GM18508 (cell line): ENCODE measurements around the gene CARNS1.
"Not testable (repeated sequence)": the region's sequence is repeated elsewhere in the genome, so short reads cannot be mapped to it uniquely, and the experiment has no call there.

ENCODE experiments used
- ATAC-seq: cut with Tn5 transposase; IDR thresholded peaks from one replicate; pipeline ENCODE4 v1.9.1; 2021; ENCODE audit warnings: moderate number of reproducible peaks; ENCODE audit not compliant: insufficient read depth, unreplicated experiment

Gene CARNS1

DNA sequence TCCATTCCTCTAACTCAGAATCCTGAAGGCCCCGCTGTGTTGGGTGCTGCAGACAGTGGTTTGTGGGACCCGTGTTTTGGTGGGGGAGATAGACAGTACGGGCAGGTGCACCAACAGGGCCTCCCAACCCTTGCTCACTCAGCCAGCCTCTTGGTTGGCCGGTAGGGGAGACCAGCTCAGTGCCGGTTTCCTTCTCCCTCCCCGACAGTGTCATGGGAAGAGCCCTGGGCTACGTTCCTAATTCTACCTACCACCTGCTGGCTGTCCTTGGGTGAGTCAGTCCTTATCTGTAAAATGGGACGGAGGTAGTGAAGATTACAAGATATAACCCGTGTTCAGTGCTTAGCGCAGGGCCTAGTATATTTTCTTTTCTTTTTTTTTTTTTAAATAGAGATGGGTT, 47.7 kb downstream of the CARNS1 start:
- no peak for ATAC-seq

DNA sequence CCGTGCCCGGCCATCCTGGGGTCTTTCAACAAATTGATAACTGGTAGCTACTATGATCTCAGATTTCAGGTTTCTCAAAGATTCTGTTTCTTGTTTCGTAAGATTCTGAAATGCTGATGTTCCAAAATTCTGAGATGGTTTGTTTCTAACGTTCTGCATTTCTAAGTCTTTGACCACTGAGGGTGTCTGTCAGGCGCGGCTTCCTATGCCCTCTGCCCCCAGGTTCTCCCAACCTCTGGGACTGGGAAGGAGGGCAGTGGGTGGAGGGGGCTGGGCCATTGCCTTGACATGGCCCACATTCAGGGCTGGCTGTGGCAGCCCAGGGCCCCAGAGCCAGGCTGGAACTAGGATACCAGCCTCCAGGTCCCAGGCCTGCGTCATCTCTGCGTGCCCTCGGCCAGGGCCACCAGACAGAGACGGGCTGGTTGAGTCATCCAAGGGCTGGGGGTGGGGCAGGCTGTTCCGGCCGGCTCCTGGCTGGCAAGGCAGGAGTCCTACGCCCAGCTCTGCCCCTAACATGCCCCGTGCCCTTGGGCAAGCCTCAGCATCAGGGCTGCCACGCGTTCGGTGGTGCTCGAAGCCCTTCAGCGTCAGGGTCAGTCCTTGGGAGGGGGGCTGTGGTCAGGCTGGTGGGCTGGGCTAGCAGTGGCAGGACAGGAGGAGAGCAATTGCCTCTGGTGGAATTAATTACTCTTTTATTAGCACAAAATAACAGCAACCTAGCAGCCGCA, 48.4 kb downstream of the CARNS1 start:
- ATAC-seq = no peak

DNA sequence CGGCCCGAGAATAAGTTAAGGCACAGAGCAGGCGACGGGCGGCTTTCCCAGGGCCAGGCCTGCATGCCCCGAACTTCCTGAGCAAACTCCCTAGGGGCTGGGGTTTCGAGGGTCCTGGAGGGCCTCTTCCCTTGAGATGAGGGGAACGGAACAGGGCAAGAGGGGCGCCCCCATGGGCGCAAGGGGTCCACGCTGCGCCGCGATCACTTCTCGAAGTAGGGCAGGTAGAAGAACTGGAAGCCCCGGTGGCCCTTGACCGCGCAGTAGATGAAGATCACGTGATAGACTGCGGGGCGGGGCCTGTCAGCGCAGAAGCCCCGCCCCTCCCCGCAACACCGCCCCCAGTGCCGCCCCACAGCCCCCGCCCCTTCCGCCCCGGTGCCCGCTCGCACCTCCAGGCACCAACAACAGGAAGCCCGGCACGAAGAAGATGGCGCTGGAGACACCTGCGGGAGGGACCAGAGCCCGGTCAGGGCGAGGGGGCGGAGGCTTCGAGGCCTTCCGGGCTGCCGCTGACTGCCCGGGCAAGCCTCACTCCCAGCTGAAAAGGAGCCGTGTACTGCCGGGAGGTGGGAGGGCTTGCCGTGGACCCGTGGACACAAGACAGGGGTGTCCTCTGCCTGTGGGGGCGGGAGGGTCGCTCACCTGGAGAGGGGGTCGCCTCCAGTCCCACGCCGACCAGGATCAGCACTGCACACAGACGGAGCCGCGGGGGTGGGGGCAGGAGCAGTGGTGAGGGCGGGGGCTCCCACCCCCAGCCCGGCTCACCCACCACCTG, 49.1 kb downstream of the CARNS1 start:
- no peak for ATAC-seq

DNA sequence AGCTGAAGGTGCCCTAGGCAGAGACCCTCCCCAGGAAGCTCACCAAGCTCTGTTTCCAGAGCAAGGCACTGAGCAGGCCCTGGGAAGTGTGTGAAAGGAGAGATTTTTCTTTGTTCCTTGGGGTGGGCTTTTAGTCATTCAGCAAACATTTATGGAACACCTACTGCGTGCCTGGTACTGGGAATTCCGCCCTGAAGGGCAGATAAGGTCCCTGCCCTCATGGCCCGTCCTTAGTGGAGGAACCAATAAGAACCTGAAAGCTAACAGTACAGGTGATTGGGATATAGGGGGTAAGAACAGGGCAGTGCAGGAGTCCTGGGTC, 49.7 kb downstream of the CARNS1 start:
- no peak for ATAC-seq

DNA sequence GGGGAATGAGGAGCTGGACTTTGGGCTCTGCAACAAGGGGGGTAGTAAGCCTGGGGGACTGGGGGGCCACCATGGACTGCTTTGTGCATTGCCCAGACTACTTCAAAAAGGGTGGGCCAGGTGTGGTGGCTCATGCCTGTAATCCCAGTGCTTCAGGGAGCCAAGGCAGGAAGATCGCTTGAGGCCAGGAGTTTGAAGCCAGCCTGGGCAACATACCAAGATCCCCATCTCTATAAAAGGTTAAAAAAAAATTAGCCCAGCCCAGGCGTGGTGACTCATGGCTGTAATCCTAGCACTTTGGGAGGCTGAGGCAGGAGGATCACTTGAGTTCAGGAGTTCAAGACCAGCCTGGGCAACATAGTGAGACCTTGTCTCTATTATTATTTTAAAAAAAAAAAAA, 50.1 kb downstream of the CARNS1 start:
- ATAC-seq = not testable (repeated sequence)

DNA sequence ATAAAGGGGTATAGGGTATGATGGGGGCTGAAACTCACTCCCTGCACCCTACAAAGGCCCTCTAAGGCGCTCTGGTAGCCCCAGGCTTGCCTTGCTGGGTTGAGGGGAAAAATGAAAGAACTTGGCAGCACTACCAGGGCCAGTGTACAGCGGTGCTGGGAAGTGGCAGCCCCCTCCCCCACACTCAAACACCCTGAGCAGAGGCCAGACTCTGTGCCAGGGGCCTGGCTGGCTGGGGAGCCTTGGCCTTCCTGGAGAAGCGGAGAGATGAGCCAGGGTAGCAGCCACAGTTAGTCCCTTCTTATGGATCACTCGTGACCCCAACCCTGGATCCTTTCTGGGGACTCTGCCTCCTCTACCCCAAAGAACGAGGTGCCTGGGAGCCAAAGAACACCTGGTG, 50.9 kb downstream of the CARNS1 start:
- ATAC-seq = no peak

DNA sequence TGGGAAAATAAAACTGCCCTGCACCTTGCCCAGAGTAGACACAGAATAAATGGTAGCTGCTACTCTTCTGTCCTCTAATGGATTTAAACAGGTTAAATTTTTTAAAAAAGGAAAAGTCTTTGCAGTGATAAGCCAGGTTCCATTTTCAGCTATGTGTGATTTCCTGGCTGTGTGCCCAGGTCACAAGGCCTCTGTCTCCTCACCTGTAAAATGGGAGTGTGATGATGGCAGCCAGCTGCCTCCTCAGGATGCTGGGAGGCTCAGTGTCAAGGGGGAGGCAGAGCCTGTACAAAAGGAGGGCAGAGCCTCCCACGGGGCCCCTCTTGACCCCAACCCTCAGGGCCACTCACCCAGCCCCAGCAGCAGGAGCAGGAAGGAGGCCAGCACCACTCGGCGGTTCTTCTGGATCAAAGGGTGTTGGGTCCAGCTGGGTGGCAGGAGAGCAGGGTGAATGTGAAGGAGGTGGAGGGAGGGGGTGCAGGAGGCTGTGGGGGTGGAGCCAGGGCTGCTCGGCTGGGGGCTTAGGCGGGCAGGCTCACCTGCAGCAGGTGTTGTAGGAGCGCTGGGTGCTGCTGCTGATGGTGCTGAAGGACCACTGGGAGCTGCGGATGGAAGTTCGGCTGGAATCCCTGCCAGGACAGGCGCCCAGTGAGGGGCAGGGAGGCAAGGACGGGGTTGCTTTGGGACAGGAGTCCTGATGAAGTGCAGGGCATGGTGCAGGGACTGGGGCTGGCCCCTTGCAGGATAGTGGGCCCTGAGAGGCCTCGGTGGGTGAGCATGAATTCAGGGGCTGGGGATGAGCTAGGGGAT, 51.7 kb downstream of the CARNS1 start:
- no peak for ATAC-seq

DNA sequence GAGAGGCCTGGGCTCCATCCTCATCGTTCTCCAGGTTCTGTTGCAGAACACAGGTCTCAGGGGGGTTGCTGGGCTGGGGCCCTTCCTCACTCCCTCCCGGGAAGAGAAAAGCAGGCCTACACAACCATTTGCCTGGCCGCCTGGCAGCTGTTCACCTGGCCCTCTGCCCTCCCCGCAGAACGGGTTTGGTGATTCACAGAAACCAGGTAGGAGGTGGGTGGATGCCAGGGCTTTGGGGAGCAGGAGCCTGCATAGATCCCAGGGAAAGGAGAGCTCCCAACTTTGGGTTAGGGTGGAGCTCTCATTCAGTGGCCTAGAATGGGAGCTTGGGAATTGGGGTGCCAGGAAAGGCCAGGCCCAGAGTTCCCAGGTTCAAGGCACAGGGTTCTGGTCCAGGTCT, 52.6 kb downstream of the CARNS1 start:
- no peak for ATAC-seq

DNA sequence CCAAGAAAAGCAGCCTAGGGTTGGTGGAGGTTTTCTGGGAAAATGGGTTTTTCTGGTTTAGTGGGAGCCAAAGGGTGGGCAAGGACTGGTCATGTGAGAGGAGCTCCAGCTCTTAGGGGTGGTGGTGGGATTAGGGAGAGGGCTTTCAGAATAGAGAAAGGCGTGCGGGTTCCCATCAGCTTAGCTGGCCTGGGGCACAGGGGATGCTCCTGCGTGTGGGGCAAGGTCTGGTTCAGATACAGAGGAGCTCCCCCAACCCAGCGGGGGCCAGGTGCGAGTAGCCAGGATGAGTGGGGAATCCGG, 52.9 kb downstream of the CARNS1 start:
- ATAC-seq = no peak

DNA sequence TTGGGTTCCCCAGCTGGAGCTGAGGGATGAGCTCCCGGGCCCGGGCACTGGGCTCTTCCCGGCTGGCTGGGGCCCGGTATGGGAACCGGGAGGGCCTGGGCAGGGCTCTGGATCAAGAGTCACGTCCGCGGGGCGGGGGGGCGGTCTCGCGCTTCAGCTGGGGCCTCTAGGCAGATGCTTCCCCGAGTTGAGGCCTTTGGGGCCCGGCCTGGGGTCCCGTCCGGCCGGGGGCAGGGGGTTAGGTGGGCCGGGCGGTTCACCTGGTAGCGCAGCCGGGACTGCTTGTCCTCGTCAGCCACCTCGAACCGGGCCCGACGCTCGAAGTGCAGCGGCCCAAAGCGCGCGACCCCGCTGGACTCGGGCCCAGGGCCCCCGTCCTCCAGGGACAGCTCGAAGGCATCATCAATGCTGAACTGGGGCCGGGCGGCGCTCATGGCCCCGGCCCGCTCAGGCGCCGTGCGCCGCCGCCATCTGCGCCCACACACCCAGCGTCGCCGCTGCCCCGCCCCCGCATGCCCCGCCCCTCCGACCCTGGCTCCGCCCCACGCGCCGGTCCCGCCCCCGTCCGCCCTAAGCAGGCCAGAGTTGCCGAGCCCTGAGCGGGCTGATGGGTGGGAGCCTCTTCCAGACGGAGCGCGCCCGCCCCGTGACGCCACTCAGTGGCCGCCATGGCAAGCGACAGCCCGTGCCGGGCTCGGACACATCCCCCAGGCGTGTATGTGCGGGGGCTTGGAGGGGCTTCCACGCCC, 53.5 kb downstream of the CARNS1 start, which contains the start of gene TMEM134:
TMEM134 (minus strand) TSS at position 493 of the 749 bp plus-strand sequence; CDS start at position 434, 59 bp downstream.
- ATAC-seq = no peak

DNA sequence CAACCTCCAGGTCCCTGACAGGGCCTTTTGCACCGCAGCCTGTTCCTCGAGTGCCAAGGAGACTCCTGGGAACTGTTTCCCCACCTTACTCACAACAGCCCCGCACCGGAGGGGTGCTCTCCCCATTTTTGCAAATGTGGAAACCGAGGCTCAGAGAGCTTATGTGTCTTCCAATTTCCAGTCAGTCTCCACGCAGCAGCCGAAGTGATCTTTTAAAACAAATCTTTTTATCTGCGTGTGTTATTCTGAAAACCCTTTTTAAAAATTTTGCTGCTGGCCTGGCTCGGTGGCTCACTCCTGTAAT, 54.0 kb downstream of the CARNS1 start:
- ATAC-seq = no peak

DNA sequence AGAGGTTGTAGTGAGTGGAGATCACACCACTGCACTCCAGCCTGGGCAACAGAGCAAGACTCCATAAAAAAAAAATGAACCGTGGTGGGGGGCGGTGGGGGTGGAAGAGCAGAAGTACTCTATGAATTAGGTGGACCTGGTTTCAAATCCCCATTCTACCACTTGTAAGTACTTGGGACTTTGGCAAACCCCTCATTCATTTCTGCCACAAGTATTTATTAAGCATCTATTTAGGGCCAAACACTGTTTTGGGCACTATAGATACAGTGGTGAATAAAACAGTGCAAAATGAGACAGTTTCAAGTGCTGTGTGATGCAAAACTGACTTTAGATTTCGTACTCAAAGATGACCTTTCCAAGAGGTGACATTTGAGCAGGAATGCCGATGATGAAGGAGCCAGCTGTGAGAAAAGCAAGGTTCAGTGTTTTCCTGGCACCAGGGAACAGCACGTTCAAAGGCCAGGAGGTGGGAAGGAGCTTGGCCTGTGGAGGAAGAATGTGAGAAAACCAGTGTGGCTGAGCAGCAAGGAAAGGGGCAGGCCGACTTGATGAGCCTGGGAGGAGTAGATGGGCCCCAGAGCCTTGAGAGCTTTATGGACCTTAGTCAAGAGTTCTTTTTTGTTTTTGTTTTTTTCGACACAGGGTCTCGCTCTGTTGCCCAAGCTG, 55.0 kb downstream of the CARNS1 start:
- ATAC-seq = no peak

DNA sequence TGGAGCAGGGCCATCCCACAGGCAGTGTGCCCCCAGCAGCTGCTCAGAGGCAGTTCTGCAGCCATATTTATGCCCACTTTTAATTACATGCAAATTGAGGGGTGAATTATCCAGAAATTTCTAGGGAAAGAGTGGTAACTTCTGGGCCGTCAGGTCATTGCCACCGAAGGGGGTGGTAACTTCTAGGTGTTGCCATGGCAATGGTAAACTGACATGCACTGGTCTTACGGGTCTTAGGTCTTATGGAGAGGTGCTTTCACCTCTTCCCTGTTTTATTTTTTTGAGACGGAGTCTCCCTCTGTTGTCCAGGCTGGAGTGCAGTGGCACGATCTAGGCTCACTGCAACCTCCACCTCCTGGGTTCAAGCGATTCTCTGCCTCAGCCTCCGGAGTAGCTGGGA, 57.4 kb downstream of the CARNS1 start:
- ATAC-seq = no peak
